ENCODE results near the gene NLRC5. TPM values are rescaled to one million over a fixed set of nuclear protein-coding genes. Genes with fewer than 3 reads are reported as not detected.

The NLRC5 gene
- total RNA-seq, 2 donors from 2014 or later: 0.64 to 0.97 TPM

DNA sequence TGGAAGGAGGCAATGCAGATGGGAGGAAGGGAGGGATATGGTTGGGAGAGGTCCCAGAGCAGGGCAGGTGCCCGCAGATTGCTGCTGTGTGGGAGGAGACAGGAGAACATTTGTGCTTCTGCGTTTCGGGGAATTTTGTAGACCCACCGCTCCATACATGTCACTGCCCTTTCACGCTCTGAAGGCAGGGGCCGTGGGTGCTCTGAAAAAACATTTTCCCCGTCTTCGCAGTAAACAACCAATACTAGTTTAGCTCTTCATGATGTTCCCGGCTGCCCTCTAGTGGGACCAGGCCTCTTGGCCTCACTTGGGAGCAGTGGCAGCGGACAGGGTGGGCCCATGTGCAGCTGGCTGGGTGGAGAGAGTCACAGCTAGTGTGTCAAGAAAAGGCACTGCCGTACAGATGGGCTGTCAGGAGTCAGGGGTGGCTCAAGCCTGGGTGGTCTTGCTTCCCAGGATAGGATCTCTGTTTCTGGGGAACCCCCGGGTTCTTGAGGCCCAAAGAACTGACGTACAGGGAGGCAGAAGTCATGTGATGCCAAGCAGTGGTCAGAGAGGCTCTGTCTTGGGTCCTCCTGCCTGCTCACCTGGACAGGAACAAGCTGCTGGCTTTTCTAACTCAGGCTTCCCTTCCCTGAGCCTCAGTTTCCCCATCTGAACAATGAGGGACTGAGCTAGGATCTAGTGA lies 56.5 kb downstream of the NLRC5 start:
- Mint-ChIP-seq H3K4me1 (peaks cover 2% of the 10 kb centered on the region), H3K27ac (no peak overlapping the region), H3K4me3 (no peak overlapping the region), H3K27me3 (ENCODE audit: insufficient read depth) (peaks cover 3% of the 10 kb centered on the region), H3K36me3 (ENCODE audit: low read depth) (no peaks in the 10 kb centered on the region), H3K9me3 (no peaks in the 10 kb centered on the region)
- Histone ChIP-seq H3K27me3 (ENCODE audit: control insufficient read depth, insufficient read depth, low read length, poor library complexity, severe bottlenecking) (no peaks in the 10 kb centered on the region), H3K4me1 (ENCODE audit: control insufficient read depth, insufficient read depth, low read length) (no peaks in the 10 kb centered on the region), H3K9me3 (ENCODE audit: control insufficient read depth, low read length) (no peaks in the 10 kb centered on the region), H3K4me3 (ENCODE audit: low read length) (no peak overlapping the region), H3K27ac (ENCODE audit: low read depth, low read length) (no peak overlapping the region), H3K36me3 (ENCODE audit: control insufficient read depth, insufficient read depth, low read length) (no peaks in the 10 kb centered on the region), H3K9ac (ENCODE audit: extremely low read depth, low read length, poor library complexity, severe bottlenecking) (no peak overlapping the region)
- WGBS, 2 experiments (ENCODE audit: insufficient coverage in 1 of 2, insufficient read length in 1 of 2): 43 to 55% methylated on average over 7 to 13 of the region's 13 CpGs
- peak; percentile 91 for DNase-seq
- TF ChIP-seq, protein P1, sequence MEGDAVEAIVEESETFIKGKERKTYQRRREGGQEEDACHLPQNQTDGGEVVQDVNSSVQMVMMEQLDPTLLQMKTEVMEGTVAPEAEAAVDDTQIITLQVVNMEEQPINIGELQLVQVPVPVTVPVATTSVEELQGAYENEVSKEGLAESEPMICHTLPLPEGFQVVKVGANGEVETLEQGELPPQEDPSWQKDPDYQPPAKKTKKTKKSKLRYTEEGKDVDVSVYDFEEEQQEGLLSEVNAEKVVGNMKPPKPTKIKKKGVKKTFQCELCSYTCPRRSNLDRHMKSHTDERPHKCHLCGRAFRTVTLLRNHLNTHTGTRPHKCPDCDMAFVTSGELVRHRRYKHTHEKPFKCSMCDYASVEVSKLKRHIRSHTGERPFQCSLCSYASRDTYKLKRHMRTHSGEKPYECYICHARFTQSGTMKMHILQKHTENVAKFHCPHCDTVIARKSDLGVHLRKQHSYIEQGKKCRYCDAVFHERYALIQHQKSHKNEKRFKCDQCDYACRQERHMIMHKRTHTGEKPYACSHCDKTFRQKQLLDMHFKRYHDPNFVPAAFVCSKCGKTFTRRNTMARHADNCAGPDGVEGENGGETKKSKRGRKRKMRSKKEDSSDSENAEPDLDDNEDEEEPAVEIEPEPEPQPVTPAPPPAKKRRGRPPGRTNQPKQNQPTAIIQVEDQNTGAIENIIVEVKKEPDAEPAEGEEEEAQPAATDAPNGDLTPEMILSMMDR (conservative IDR thresholded peaks at IDR 0.05): peak; percentile 80

DNA sequence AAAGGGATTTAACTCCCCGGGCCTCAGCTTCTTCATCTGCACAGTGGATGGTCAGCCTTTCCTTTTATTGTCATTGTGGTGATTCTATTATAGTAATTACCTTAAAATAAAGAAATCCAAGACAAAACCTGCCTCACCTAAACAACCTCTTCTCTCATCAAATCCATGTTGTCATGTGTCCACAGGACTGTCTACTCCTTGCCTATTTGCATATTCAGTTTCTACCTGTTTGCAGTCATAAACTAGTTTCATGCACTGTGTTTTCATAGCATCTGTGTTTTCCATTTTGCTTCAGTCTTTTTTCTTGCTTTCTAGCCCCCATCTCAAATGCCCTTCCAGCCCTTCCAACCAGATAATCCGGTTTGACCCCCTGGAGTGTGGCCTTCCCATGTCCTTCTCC lies 58.7 kb downstream of the NLRC5 start:
- H3K36me3 ChIP-seq (ENCODE audit: control insufficient read depth, insufficient read depth, low read length): no peaks in the 10 kb centered on the region
- H3K27me3 Mint-ChIP-seq (ENCODE audit: insufficient read depth): no peaks in the 10 kb centered on the region
- no peak overlapping the region for H3K27ac Mint-ChIP-seq

GRCh38 chr16:57049678-57050077 lies 60.3 kb downstream of the NLRC5 start:
- Histone ChIP-seq H3K36me3 (ENCODE audit: control insufficient read depth, insufficient read depth, low read length) (no peaks in the 10 kb centered on the region), H3K9ac (ENCODE audit: extremely low read depth, low read length, poor library complexity, severe bottlenecking) (no peak overlapping the region), H3K9me3 (ENCODE audit: control insufficient read depth, low read length) (no peaks in the 10 kb centered on the region), H3K4me1 (ENCODE audit: control insufficient read depth, insufficient read depth, low read length) (no peaks in the 10 kb centered on the region), H3K27ac (ENCODE audit: low read depth, low read length) (no peak overlapping the region), H3K4me3 (ENCODE audit: low read length) (no peak overlapping the region), H3K27me3 (ENCODE audit: control insufficient read depth, insufficient read depth, low read length, poor library complexity, severe bottlenecking) (no peaks in the 10 kb centered on the region)
- H3K4me1 Mint-ChIP-seq: peaks cover 2% of the 10 kb centered on the region
- peaks cover 2% of the 10 kb centered on the region for H3K27me3 Mint-ChIP-seq (ENCODE audit: insufficient read depth)
- H3K9me3 Mint-ChIP-seq: no peaks in the 10 kb centered on the region
- no peak overlapping the region for H3K4me3 Mint-ChIP-seq
- TF ChIP-seq, protein P1 (conservative IDR thresholded peaks at IDR 0.05): no peak
- no peak overlapping the region for H3K27ac Mint-ChIP-seq
- no peaks in the 10 kb centered on the region for H3K36me3 Mint-ChIP-seq (ENCODE audit: low read depth)
- DNase-seq: no peak
- 93% methylated on average over 4 of the region's 4 CpGs; no CpG with 5 or more reads in 1 of the 2 experiments for WGBS, 2 experiments (ENCODE audit: insufficient coverage in 1 of 2, insufficient read length in 1 of 2)

More for the DNA sequence above, 58.7 kb downstream of the NLRC5 start:
- H3K9ac ChIP-seq (ENCODE audit: extremely low read depth, low read length, poor library complexity, severe bottlenecking): no peak overlapping the region
- no peaks in the 10 kb centered on the region for H3K9me3 Mint-ChIP-seq
- no peak overlapping the region for H3K4me3 Mint-ChIP-seq
- H3K36me3 Mint-ChIP-seq (ENCODE audit: low read depth): no peaks in the 10 kb centered on the region
- no peaks in the 10 kb centered on the region for H3K9me3 ChIP-seq (ENCODE audit: control insufficient read depth, low read length)
- no peaks in the 10 kb centered on the region for H3K27me3 ChIP-seq (ENCODE audit: control insufficient read depth, insufficient read depth, low read length, poor library complexity, severe bottlenecking)
- DNase-seq: no peak
- no peaks in the 10 kb centered on the region for H3K4me1 ChIP-seq (ENCODE audit: control insufficient read depth, insufficient read depth, low read length)
- no peak overlapping the region for H3K27ac ChIP-seq (ENCODE audit: low read depth, low read length)
- H3K4me3 ChIP-seq (ENCODE audit: low read length): no peak overlapping the region
- TF ChIP-seq, protein P1 (conservative IDR thresholded peaks at IDR 0.05): no peak
- peaks cover 2% of the 10 kb centered on the region for H3K4me1 Mint-ChIP-seq
- WGBS, 2 experiments (ENCODE audit: insufficient coverage in 1 of 2, insufficient read length in 1 of 2): 50 to 63% methylated on average over 1 of the region's 2 CpGs

All from endodermal cell (in vitro differentiated cells).